Dedifferentiated amniotic fluid mesenchymal stem cell (primary cell): Measurements from ENCODE around the gene IDH3A.

ENCODE experiments used
- DNase-seq: peaks from one replicate; pipeline ENCODE4 v3.0.0-alpha.2; 2016; ENCODE audit errors: extremely low spot score

Gene IDH3A

GRCh38 chr15:78164010-78164409 is 14.8 kb downstream of the IDH3A start:
- DNase-seq: no peak

GRCh38 chr15:78167227-78167888 is 18.2 kb downstream of the IDH3A start:
- no peak for DNase-seq

GRCh38 chr15:78168608-78169007 is 19.4 kb downstream of the IDH3A start:
- DNase-seq: no peak

- no peak for DNase-seq
These were observed 21.9 kb downstream of the IDH3A start for GRCh38 chr15:78170848-78171773.

GRCh38 chr15:78171864-78172472 is 22.8 kb downstream of the IDH3A start:
- DNase-seq: no peak

GRCh38 chr15:78174401-78174800 is 25.2 kb downstream of the IDH3A start:
- DNase-seq: no peak

GRCh38 chr15:78175330-78175729 is 26.2 kb downstream of the IDH3A start:
- DNase-seq: no peak

GRCh38 chr15:78177447-78177873 is 28.3 kb downstream of the IDH3A start:
- no peak for DNase-seq

GRCh38 chr15:78178064-78178463 is 28.9 kb downstream of the IDH3A start:
- no peak for DNase-seq

- DNase-seq: no peak
These were observed 30.2 kb downstream of the IDH3A start for GRCh38 chr15:78179286-78179840.

GRCh38 chr15:78179906-78180305 is 30.7 kb downstream of the IDH3A start:
- no peak for DNase-seq

GRCh38 chr15:78182336-78182700 is 33.2 kb downstream of the IDH3A start:
- DNase-seq: no peak

- DNase-seq: no peak
These were observed 33.7 kb downstream of the IDH3A start for GRCh38 chr15:78182821-78183220.

- DNase-seq: no peak
These were observed 43.8 kb downstream of the IDH3A start for GRCh38 chr15:78192826-78193594.

- DNase-seq: no peak
These were observed 44.8 kb downstream of the IDH3A start for GRCh38 chr15:78193731-78194567.

- no peak for DNase-seq
These were observed 45.4 kb downstream of the IDH3A start for GRCh38 chr15:78194568-78194925.

- no peak for DNase-seq
These were observed 46.6 kb downstream of the IDH3A start for GRCh38 chr15:78195735-78196201.

GRCh38 chr15:78197632-78198031 is 48.5 kb downstream of the IDH3A start:
- DNase-seq: no peak

- DNase-seq: no peak
These were observed 51.2 kb downstream of the IDH3A start for GRCh38 chr15:78200276-78200930.
